GM15510 (cell line): ENCODE data around the gene CD38.

Experiments used
- POLR2A ChIP-seq: IDR thresholded peaks from 3 replicates; pipeline ENCODE4 v1.6.1; 2011; ENCODE audit warnings: borderline replicate concordance; ENCODE audit not compliant: insufficient read length; ENCODE audit errors: extremely low read depth

CD38 gene

DNA sequence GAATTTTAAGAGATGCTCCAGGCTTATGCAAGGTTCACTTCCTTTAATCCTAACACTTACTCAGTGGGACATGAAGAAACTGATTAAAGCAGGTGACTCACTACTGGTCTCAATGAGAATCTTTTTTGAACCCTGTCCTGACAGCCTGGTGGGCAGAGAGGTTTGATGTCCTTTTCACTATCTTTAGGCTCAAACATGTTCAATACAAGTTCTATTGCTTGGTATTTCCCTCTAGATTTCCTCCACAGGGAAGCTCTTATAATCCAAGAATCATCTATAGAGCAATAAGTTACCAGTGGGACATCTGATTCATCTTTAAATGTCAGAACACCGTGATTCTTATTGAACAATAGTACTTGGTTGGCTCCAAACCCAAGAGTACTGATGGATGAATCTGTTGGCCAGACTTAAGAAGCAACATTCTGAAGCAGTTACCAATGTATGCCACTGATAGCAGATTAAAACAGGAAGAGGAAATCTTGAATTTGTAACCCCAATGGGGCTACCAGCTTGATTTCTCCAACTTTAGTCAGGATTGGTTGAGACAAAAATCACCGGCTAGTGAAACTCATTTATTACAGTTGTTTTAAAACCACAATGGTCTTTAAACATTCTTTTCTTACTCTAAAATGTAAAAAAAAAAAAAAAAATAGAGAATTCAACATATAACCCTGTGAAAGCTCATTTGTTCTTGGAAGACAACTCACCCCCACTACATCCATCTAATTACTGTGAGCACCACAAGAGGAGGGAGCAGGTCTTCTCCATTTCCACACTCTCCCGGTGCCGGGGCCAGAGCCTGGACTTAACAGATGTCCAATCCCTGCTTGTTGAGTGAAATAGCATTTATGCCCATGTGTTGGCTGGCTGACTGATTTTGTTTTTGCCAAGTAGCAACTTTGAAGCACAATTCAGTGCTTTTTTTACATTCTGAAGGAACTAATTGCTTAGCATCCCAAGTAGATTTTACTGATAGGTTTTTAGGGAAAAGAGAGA is 117.1 kb downstream of the CD38 start:
- no peak for TF ChIP-seq POLR2A

DNA sequence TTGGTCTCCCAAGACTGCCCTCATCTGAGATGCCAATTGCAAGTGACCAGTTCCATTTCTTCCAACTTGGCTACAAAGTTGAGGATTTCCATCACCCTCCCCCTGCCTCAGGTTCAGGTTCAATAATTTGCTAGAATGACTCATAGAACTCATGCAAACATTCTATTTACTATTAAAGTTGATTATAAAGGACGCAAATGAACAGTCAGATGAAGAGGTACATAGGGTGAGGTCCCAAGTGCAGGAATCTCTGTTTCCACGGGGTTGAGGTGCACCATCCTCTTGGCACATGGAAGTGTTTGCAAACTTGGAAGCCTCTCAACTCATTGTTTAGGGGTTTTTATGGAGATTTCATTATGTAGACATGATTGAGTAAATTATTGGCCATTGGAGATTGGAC is 119.4 kb downstream of the CD38 start:
- TF ChIP-seq POLR2A: no peak

GRCh38 chr4:15898902-15899301 is 120.8 kb downstream of the CD38 start:
- TF ChIP-seq POLR2A: no peak

DNA sequence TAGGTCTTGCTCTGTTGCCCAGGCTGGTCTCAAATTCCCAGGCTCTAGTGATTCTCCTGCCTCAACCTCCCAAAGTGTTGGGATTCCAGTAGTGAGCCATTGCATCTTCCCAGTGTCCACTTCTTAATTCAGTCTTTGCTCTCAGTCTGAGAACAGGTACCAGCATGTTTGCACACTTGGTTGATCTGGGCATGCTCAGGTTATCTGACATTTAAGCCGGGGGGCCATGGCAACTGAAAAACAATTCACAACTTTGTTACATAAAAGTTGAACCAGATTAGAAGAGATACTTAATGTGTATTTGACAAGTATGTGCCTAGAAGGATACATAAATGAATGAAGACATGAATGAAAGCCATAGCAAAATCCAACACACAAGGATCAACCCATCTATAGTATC is 121.4 kb downstream of the CD38 start:
- TF ChIP-seq POLR2A: no peak

DNA sequence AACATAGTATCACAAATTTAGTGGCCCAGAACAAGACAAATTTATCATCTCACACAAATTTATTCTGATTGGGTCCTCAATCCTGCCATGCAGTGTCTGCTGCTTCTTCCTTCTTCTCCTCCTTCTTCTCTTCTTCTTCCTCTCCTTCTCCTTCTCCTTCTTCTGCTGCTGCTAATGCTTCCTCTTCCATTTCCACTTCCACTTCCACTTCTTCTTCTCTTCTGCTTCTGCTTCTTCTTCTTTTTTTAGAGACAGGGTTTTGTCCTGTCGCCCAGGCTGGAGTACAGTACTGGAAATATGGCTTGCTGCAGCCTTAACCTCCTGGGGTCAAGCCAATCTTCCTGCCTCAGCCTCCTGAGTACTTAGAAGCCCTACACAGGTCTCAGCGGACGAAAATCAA is 122.9 kb downstream of the CD38 start:
- no peak for TF ChIP-seq POLR2A

DNA sequence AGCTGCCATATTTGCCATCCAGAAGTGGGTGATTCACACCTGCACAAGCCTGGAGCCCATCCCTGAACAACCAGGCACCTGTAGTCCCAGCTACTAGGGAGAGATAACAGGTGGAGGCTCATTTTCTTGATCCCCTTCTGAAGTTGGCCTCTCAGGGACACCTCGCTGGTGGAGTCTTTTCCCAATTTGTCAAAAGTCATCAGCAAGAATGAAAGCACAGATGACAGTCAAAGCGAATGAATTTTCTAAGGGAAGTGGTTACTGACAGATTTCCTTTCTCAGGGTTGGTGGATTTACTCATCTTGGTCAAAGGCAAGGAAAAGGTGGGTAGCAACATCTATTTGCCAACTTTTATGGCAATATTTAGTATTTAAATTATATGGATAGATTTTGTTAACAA is 123.9 kb downstream of the CD38 start:
- no peak for TF ChIP-seq POLR2A

DNA sequence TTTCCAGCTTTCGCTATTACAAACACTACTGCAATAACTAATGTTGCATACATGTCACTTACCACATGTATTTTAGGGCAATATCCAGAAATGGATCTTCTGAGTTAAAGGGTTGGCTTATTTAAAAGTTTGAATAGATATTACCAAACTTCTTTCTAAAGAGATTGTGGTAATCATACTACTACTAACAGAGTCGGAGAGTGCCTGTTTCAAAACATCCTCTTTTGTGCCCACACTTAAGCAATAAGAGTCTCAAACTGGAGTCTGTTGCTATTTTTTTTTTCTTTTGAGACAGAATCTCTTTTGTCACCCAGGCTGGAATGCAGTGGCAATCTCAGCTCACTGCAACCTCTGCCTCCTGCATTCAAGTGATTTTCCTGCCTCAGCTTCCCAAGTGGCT is 124.6 kb downstream of the CD38 start:
- TF ChIP-seq POLR2A: no peak
